GM18951 (cell line): ENCODE data around the gene FUT6.
"Not testable (repeated sequence)": the region's sequence is repeated elsewhere in the genome, so short reads cannot be mapped to it uniquely, and the experiment has no call there.

Experiments used
- POLR2A ChIP-seq: IDR thresholded peaks from 4 replicates; pipeline ENCODE4 v1.6.1; 2011; ENCODE audit warnings: mild to moderate bottlenecking; ENCODE audit not compliant: insufficient read length, insufficient read depth; ENCODE audit errors: extremely low read depth
- in situ Hi-C: fragments of 300-500 bp; cut with MboI; formaldehyde crosslinking; loops from one replicate; pipeline ENCODE4 v1.12.0; 2022; ENCODE audit warnings: low sequenced_read_pairs, mixed read lengths, inconsistent platforms; ENCODE audit not compliant: unreplicated experiment

The FUT6 gene

GRCh38 chr19:5844456-5845433, 5.2 kb upstream of the FUT6 start:
- in situ Hi-C loops: no loop called here
- no peak for TF ChIP-seq POLR2A

DNA sequence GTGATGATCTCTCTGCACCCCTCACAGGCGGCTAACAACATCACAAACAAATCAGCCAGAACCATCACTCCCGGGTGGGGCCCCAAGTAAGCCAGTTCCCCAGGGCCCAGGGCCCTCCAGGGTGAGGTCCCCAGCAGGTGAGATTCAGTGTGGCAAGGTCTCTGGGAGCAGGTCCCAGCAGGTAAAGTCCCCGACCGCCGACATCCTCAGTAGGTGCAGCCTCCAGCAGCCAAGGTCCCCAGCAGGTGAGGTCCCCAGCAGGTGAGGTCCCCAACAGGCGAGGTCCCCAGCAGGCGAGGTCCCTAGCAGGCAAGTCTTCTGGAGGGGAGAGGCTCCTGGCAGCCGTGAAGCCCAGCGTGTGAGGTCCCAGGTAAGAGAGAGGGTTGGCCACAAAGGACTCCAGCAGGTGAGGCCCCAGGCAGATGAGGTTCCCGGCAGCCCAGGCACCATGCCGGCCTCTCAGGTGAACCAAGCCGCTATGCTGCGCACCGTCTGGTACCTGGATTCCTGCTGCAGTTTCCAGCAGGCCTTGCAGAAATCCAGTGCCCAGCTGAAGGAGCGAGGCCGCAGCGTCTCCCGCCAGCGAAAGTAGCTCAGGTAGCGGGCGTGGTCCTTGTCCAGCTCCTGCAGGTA, 3.9 kb upstream of the FUT6 start:
- no peak for TF ChIP-seq POLR2A
- in situ Hi-C loops: no loop called here

GRCh38 chr19:5841735-5842111, 2.2 kb upstream of the FUT6 start:
- in situ Hi-C loops: not testable (repeated sequence)

- in situ Hi-C loops: no loop called here
- TF ChIP-seq POLR2A: no peak
These were observed 993 bp downstream of the FUT6 start for GRCh38 chr19:5838353-5839064.

GRCh38 chr19:5837761-5838352, 1.6 kb downstream of the FUT6 start:
- TF ChIP-seq POLR2A: no peak
- in situ Hi-C loops: no loop called here

GRCh38 chr19:5832527-5833216, 6.8 kb downstream of the FUT6 start:
- in situ Hi-C loops: no loop called here

GRCh38 chr19:5832061-5832460, 7.4 kb downstream of the FUT6 start:
- no peak for TF ChIP-seq POLR2A
- in situ Hi-C loops: no loop called here

More at GRCh38 chr19:5832527-5833216, 6.8 kb downstream of the FUT6 start:
- TF ChIP-seq POLR2A: no peak

DNA sequence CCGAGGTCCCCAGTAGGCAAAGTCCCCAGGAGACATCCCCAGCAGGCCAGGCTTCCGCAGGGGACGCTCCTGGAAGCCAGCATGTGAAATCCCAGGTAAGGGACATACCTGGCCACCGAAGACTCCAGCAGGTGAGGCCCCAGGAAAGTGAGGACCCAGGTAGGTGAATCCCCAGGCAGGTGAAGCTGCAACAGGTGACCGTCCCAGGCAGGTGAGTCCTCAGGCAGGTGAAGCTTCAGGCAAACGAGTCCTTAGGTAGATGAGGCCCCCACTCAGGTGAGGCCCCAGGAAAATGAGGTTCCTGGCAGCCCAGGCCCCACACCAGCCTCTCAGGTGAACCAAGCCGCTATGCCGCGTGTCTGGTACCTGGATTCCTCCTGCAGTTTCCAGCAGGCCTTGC, 8.3 kb downstream of the FUT6 start:
- in situ Hi-C loops: no loop called here
- no peak for TF ChIP-seq POLR2A

GRCh38 chr19:5829567-5830310, 9.8 kb downstream of the FUT6 start:
- no peak for TF ChIP-seq POLR2A
- in situ Hi-C loops: no loop called here

DNA sequence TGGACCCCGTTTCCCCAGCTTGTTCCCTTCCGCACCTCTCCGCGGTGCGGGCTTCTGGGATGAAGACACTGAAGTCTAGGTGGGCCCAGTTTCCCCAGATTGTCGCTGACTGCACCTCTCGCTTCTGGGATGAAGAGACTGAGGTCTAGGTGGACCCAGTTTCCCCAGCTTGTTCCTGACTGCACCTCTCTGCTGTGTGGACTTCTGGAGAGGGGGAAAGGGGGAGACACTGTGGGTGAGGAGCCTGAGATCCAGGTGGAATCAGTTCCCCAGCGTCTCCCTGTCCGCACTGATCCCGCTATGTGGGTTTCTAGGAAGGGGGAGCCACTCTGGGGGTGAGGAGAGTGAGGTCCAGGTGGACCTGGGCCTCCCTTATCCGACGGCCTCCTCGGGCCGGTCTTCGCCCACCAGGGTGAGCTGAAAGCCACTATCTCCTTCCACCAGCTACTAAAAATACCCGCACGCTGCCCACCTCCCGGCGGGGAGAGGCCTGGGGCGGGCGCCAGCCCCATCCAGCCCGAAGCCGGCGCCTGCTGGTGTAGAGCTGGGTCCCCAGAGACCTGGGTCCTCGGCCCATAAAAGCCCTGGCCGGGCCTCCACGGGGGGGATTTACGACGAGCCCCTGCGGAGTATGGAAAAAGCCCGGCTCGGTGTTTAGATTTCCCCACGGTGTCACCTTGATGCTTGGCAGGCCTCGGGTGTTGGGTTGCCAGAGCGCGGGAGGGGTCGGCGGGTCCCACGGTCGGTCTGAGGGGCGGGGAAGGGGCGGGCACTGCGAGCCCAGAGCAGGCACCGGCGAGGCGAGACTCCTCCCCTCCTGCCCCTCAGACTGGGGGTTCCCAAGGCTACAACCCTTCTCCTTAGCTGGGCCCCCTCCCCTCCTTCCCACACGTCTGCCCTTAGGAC, 10.6 kb downstream of the FUT6 start:
- TF ChIP-seq POLR2A: no peak
- in situ Hi-C loops: no loop called here
